Upper lobe of left lung (tissue), 4 donors: ENCODE measurements around the gene CBR1.

ENCODE experiments used
- EP300 ChIP-seq, 4 donors: sonication (generic); formaldehyde crosslinking; IDR thresholded peaks; one replicate each; pipeline ENCODE4 v1.5.1; 2017; ENCODE audit warnings: antibody characterized with exemption in 4 of 4, control low read depth in 2 of 4
- POLR2A ChIP-seq, 4 donors: fragments of 450-650 bp; IDR thresholded peaks; one replicate each; pipeline ENCODE4 v1.5.1; 2016 to 2017; ENCODE audit warnings: antibody characterized with exemption in 4 of 4, mild to moderate bottlenecking in 2 of 4
- TF ChIP-seq, protein P1 (sequence below), 6 experiments: fragments of 450-650 bp in 4 of 6; fragments of 200-600 bp in 2 of 6; sonication (generic) in 2 of 6; IDR thresholded peaks; one replicate each; pipeline ENCODE4 v1.5.1; 2016 to 2019; ENCODE audit warnings: antibody characterized with exemption in 6 of 6

DNA sequence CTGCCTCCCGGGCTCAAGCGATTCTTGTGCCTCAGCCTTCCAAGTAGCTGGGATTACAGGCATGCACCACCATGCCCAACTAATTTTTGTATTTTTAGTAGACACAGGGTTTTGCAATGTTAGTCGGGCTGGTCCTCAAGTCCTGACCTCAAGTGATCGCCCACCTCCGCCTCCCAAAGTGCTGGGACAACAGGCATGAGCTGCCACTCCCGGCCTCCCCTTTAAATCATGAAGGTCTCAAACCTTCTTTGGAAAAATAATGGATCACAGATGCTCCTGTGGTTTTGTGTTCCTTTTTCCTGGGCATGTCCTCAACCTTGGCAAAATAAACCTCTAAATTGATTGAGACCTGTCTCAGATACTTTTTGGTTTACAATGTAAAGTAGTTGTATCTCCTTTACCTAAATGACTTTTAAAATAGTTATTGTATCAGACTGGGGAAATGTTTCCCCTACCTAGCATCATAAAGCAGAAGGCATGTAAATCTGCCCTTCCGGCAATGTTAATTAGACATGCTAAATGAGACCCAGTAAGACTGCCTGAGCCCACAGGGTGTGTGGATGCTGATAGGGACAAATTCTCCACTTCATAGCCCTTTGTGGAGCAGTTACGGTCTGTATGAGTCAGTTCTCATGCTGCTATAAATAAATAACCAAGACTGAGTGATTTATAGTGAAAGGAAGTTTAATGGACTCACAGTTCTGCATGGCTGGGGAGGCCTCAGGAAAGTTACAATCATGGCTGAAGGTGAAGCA lies 27.8 kb downstream of the CBR1 start:
- TF ChIP-seq, protein P1, sequence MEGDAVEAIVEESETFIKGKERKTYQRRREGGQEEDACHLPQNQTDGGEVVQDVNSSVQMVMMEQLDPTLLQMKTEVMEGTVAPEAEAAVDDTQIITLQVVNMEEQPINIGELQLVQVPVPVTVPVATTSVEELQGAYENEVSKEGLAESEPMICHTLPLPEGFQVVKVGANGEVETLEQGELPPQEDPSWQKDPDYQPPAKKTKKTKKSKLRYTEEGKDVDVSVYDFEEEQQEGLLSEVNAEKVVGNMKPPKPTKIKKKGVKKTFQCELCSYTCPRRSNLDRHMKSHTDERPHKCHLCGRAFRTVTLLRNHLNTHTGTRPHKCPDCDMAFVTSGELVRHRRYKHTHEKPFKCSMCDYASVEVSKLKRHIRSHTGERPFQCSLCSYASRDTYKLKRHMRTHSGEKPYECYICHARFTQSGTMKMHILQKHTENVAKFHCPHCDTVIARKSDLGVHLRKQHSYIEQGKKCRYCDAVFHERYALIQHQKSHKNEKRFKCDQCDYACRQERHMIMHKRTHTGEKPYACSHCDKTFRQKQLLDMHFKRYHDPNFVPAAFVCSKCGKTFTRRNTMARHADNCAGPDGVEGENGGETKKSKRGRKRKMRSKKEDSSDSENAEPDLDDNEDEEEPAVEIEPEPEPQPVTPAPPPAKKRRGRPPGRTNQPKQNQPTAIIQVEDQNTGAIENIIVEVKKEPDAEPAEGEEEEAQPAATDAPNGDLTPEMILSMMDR (IDR thresholded peaks at IDR 0.05) = no peak
- TF ChIP-seq EP300 (IDR thresholded peaks at IDR 0.05) = no peak
- TF ChIP-seq POLR2A (IDR thresholded peaks at IDR 0.05) = no peak
